CD4-positive, alpha-beta T cell (primary cell): ENCODE measurements around the gene CIDEA. TPM values are rescaled to one million over a fixed set of nuclear protein-coding genes. Genes with fewer than 3 reads are reported as not detected.

ENCODE experiments used
- ATAC-seq: fragments of 200-7000 bp; cut with Tn5 transposase; one replicate; pipeline ENCODE4 v1.10.0; 2022; ENCODE audit warnings: mild to moderate bottlenecking; ENCODE audit not compliant: poor library complexity
- CTCF ChIA-PET: fragments of 350-600 bp; sonication (Branson Sonifier 250); formaldehyde crosslinking; loops from one replicate; lab custom pipeline; 2021; ENCODE audit warnings: antibody characterized with exemption, inconsistent platforms; lab: Charles Lee
- POLR2A ChIA-PET: fragments of 350-600 bp; sonication (Branson Sonifier 250); formaldehyde crosslinking; loops from one replicate; lab custom pipeline; 2021; ENCODE audit warnings: antibody characterized with exemption, inconsistent platforms; lab: Charles Lee
- DNase-seq, 14 experiments: peaks; one replicate each; pipeline ENCODE4 v3.0.0-alpha.2; 2013 to 2020; ENCODE audit warnings: mixed read lengths in 2 of 14
- H3K27ac ChIP-seq, 2 donors: one replicate each; pipeline versions ENCODE4 v1.5.1 to v1.7.0; 2013; ENCODE audit warnings: low read length in 2 of 2, low read depth in 1 of 2, mild to moderate bottlenecking in 1 of 2
- H3K27me3 ChIP-seq, 2 experiments: 1 replicate in 1 of 2; 2 replicates in 1 of 2; pipeline versions ENCODE4 v1.6.1 to v1.7.0; 2013; ENCODE audit warnings: low read length in 2 of 2, control low read depth in 1 of 2, mild to moderate bottlenecking in 1 of 2, moderate library complexity in 1 of 2; ENCODE audit not compliant: insufficient read depth in 2 of 2, control insufficient read depth in 1 of 2
- H3K36me3 ChIP-seq: one replicate; pipeline ENCODE4 v1.6.1; 2013; ENCODE audit warnings: low read length, control low read depth; ENCODE audit not compliant: insufficient read depth
- H3K4me1 ChIP-seq: one replicate; pipeline ENCODE4 v1.6.1; 2013; ENCODE audit warnings: low read length, control low read depth; ENCODE audit not compliant: insufficient read depth
- H3K4me3 ChIP-seq: one replicate; pipeline ENCODE4 v1.5.1; 2013; ENCODE audit warnings: mild to moderate bottlenecking, low read length, moderate library complexity
- H3K9me3 ChIP-seq, 2 experiments: 1 replicate in 1 of 2; 2 replicates in 1 of 2; pipeline versions ENCODE4 v1.6.1 to v1.7.0; 2013; ENCODE audit warnings: low read length in 2 of 2, mild to moderate bottlenecking in 2 of 2, control low read depth in 1 of 2, moderate library complexity in 1 of 2; ENCODE audit not compliant: control insufficient read depth in 1 of 2, insufficient read depth in 1 of 2
- H3K27ac Mint-ChIP-seq: one replicate; pipeline ENCODE4 v1.8.0; 2020; ENCODE audit warnings: mixed read lengths
- H3K27me3 Mint-ChIP-seq: one replicate; pipeline ENCODE4 v1.8.0; 2021; ENCODE audit warnings: mixed read lengths
- H3K36me3 Mint-ChIP-seq: one replicate; pipeline ENCODE4 v1.8.0; 2021; ENCODE audit warnings: low read depth, mixed read lengths
- H3K4me1 Mint-ChIP-seq: one replicate; pipeline ENCODE4 v1.8.0; 2021; ENCODE audit warnings: low read depth, mixed read lengths
- H3K4me3 Mint-ChIP-seq: one replicate; pipeline ENCODE4 v1.8.0; 2020; ENCODE audit warnings: mild to moderate bottlenecking, mixed read lengths
- H3K9me3 Mint-ChIP-seq: one replicate; pipeline ENCODE4 v1.8.0; 2020; ENCODE audit warnings: mixed read lengths
- CTCF ChIP-seq: fragments of 200-600 bp; IDR thresholded peaks from one replicate; pipeline ENCODE4 v1.8.0; 2022; ENCODE audit warnings: antibody characterized with exemption, mild to moderate bottlenecking
- intact Hi-C, 2 experiments: fragments of 100-400 bp; cut with DNase I in 1 of 2; cut with micrococcal nuclease in 1 of 2; formaldehyde crosslinking; loops; one replicate each; pipeline versions ENCODE4 v1.15.1 to v1.9.0; 2023 to 2025; cut with DNase I, micrococcal nuclease
- total RNA-seq, 174 experiments: library from RNA in 2 of 174; stranded (reverse) in 2 of 174; gene quantifications; one replicate each; pipeline ENCODE4 v1.2.3 and lab custom pipeline; 2021 to 2026

The CIDEA gene
- total RNA-seq, 2 experiments from 2014 or later, result not detected

DNA sequence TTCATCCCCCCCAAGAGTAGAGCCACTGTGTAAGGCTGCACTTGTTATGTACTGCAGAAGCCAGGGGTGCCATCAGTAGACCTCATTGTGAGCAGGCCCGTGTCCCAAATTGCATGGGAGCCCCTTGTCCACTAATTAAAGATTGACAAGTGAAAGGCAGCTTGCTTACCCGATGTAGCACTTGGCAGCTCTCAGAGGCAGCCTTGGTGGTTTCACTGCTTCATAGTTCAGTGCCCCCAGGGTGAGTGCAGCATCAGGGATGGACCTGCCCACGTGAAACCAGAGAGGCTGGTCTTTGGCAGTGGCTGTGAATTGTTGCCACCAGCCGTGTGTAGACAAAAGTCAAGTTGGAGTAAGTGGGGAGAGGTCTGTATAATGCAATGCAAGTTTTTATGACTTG is 67.2 kb downstream of the CIDEA start:
- ChIA-PET POLR2A (no interaction called here), CTCF (interaction anchor here (0.6 kb wide), 1 partner anchor 1411 kb away, joined by 6 read pairs; no protein-coding TSS in a partner anchor)
- Histone ChIP-seq H3K9me3 (peaks cover 0 to 9% of the 10 kb centered on the region in 2 experiments), H3K4me3 (no peak overlapping the region), H3K27ac (no peak overlapping the region), H3K4me1 (no peaks in the 10 kb centered on the region), H3K36me3 (peaks cover 15% of the 10 kb centered on the region), H3K27me3 (no peaks in the 10 kb centered on the region)
- DNase-seq, result no peak
- intact Hi-C loops, result no loop called here
- no peaks in the 10 kb centered on the region for H3K9me3 Mint-ChIP-seq
- no peak overlapping the region for H3K4me3 Mint-ChIP-seq
- H3K27ac Mint-ChIP-seq, result no peak overlapping the region
- no peaks in the 10 kb centered on the region for H3K27me3 Mint-ChIP-seq
- H3K4me1 Mint-ChIP-seq, result no peaks in the 10 kb centered on the region
- no peak for TF ChIP-seq CTCF
- H3K36me3 Mint-ChIP-seq, result peaks cover 18% of the 10 kb centered on the region
- ATAC-seq, result no peak

- POLR2A ChIA-PET, result no interaction called here
- Mint-ChIP-seq H3K4me1 (no peaks in the 10 kb centered on the region), H3K27ac (no peak overlapping the region), H3K4me3 (no peak overlapping the region), H3K36me3 (peaks cover 55% of the 10 kb centered on the region), H3K27me3 (no peaks in the 10 kb centered on the region), H3K9me3 (no peaks in the 10 kb centered on the region)
- no peaks in the 10 kb centered on the region for H3K27me3 ChIP-seq
- no peak overlapping the region for H3K4me3 ChIP-seq
- CTCF ChIA-PET, result no interaction called here
- intact Hi-C loops, result loop anchor here in 1 of 2 experiments (5.0 kb wide), 1 partner anchor 607 kb away; no protein-coding TSS in a partner anchor
- peaks cover 4% of the 10 kb centered on the region for H3K4me1 ChIP-seq
- no peak overlapping the region for H3K27ac ChIP-seq
- ATAC-seq, result no peak
- H3K9me3 ChIP-seq, result peaks cover 0 to 9% of the 10 kb centered on the region in 2 experiments
- no peak for TF ChIP-seq CTCF
- H3K36me3 ChIP-seq, result peaks cover 43% of the 10 kb centered on the region
- no peak for DNase-seq
Measured at GRCh38 chr18:12324991-12325725, 71.0 kb downstream of the CIDEA start.

DNA sequence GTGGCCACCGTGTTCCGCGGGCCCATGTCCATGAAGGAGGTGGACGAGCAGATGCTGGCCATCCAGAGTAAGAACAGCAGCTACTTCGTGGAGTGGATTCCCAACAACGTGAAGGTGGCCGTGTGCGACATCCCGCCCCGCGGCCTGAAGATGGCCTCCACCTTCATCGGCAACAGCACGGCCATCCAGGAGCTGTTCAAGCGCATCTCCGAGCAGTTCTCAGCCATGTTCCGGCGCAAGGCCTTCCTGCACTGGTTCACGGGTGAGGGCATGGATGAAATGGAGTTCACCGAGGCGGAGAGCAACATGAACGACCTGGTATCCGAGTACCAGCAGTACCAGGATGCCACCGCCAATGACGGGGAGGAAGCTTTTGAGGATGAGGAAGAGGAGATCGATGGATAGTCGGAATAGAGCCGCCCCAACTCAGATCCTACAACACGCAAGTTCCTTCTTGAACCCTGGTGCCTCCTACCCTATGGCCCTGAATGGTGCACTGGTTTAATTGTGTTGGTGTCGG is 71.6 kb downstream of the CIDEA start:
- H3K27me3 Mint-ChIP-seq, result no peaks in the 10 kb centered on the region
- Histone ChIP-seq H3K36me3 (peaks cover 43% of the 10 kb centered on the region), H3K4me3 (no peak overlapping the region), H3K27me3 (no peaks in the 10 kb centered on the region), H3K27ac (no peak overlapping the region), H3K4me1 (peaks cover 4% of the 10 kb centered on the region), H3K9me3 (peaks cover 0 to 9% of the 10 kb centered on the region in 2 experiments)
- no peaks in the 10 kb centered on the region for H3K9me3 Mint-ChIP-seq
- ChIA-PET CTCF (no interaction called here), POLR2A (no interaction called here)
- intact Hi-C loops, result loop anchor here in 1 of 2 experiments (5.0 kb wide), 1 partner anchor 607 kb away; no protein-coding TSS in a partner anchor
- TF ChIP-seq CTCF, result no peak
- DNase-seq (no peak), ATAC-seq (no peak)
- no peaks in the 10 kb centered on the region for H3K4me1 Mint-ChIP-seq
- H3K27ac Mint-ChIP-seq, result no peak overlapping the region
- no peak overlapping the region for H3K4me3 Mint-ChIP-seq
- peaks cover 53% of the 10 kb centered on the region for H3K36me3 Mint-ChIP-seq
